ENCODE measurements around the gene PARD3. TPM values are rescaled to one million over a fixed set of nuclear protein-coding genes. Genes with fewer than 3 reads are reported as not detected.

Gene PARD3
- total and polyA plus RNA-seq, 2 donors (not counting 1 experiment from before 2014, with no cell fraction given) = 24.0 to 46.4 TPM

GRCh38 chr10:34817586-34817985 lies 2.5 kb upstream of the PARD3 start:
- H3K9me3 ChIP-seq (ENCODE audit: control insufficient read depth, insufficient read depth, low read depth, low read length) = no peaks in the 10 kb centered on the region
- peaks cover 2% of the 10 kb centered on the region for H3K4me1 ChIP-seq (ENCODE audit: control insufficient read depth, extremely low read depth, insufficient read depth, low read length)
- no peaks in the 10 kb centered on the region for H3K36me3 ChIP-seq (ENCODE audit: control insufficient read depth, insufficient read depth, low read length)
- peaks cover 4% of the 10 kb centered on the region for H3K27me3 ChIP-seq (ENCODE audit: control insufficient read depth, insufficient read depth, low read length)
- no peaks in the 10 kb centered on the region for H4K20me1 ChIP-seq (ENCODE audit: control insufficient read depth, extremely low read depth, insufficient read depth, low read length)
- no peak overlapping the region for H3K9ac ChIP-seq (ENCODE audit: insufficient read depth, low read length)
- peaks cover 10% of the 10 kb centered on the region for H3K79me2 ChIP-seq (ENCODE audit: control insufficient read depth, insufficient read depth, low read length)
- no peak overlapping the region for H3K27ac ChIP-seq (ENCODE audit: insufficient read depth, low read length)
- TF ChIP-seq, protein P1, sequence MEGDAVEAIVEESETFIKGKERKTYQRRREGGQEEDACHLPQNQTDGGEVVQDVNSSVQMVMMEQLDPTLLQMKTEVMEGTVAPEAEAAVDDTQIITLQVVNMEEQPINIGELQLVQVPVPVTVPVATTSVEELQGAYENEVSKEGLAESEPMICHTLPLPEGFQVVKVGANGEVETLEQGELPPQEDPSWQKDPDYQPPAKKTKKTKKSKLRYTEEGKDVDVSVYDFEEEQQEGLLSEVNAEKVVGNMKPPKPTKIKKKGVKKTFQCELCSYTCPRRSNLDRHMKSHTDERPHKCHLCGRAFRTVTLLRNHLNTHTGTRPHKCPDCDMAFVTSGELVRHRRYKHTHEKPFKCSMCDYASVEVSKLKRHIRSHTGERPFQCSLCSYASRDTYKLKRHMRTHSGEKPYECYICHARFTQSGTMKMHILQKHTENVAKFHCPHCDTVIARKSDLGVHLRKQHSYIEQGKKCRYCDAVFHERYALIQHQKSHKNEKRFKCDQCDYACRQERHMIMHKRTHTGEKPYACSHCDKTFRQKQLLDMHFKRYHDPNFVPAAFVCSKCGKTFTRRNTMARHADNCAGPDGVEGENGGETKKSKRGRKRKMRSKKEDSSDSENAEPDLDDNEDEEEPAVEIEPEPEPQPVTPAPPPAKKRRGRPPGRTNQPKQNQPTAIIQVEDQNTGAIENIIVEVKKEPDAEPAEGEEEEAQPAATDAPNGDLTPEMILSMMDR (conservative IDR thresholded peaks at IDR 0.05 in 1 of 2, IDR thresholded peaks at IDR 0.05 in 1 of 2; ENCODE audit: low read depth in 1 of 2, low read length in 2 of 2) = no peak
- no peak for TF ChIP-seq EZH2 (IDR thresholded peaks at IDR 0.05; ENCODE audit: low read length, missing control alignments)
- no peak overlapping the region for H3K4me3 ChIP-seq (replicated peaks in 1 of 4; ENCODE audit: control extremely low read depth in 1 of 4, insufficient read depth in 1 of 4, low read depth in 3 of 4, low read length in 4 of 4)
- no peak overlapping the region for H3K4me2 ChIP-seq (ENCODE audit: extremely low read depth, insufficient read depth, low read length)
- no peak for DNase-seq (ENCODE audit: low read depth in 2 of 2)
- H2AFZ ChIP-seq (ENCODE audit: low read length) = no peak overlapping the region

- TF ChIP-seq, protein P1 (conservative IDR thresholded peaks at IDR 0.05 in 1 of 2, IDR thresholded peaks at IDR 0.05 in 1 of 2; ENCODE audit: low read depth in 1 of 2, low read length in 2 of 2) = no peak
- TF ChIP-seq EZH2 (IDR thresholded peaks at IDR 0.05; ENCODE audit: low read length, missing control alignments) = no peak
- H4K20me1 ChIP-seq (ENCODE audit: control insufficient read depth, extremely low read depth, insufficient read depth, low read length) = no peaks in the 10 kb centered on the region
- H3K9me3 ChIP-seq (ENCODE audit: control insufficient read depth, insufficient read depth, low read depth, low read length) = no peaks in the 10 kb centered on the region
- H3K4me3 ChIP-seq (replicated peaks in 1 of 4; ENCODE audit: control extremely low read depth in 1 of 4, insufficient read depth in 1 of 4, low read depth in 3 of 4, low read length in 4 of 4) = no peak overlapping the region
- DNase-seq (ENCODE audit: low read depth in 2 of 2) = no peak
- no peaks in the 10 kb centered on the region for H3K36me3 ChIP-seq (ENCODE audit: control insufficient read depth, insufficient read depth, low read length)
- peaks cover 4% of the 10 kb centered on the region for H3K27me3 ChIP-seq (ENCODE audit: control insufficient read depth, insufficient read depth, low read length)
- no peak overlapping the region for H3K27ac ChIP-seq (ENCODE audit: insufficient read depth, low read length)
- H3K4me1 ChIP-seq (ENCODE audit: control insufficient read depth, extremely low read depth, insufficient read depth, low read length) = peaks cover 2% of the 10 kb centered on the region
- H2AFZ ChIP-seq (ENCODE audit: low read length) = no peak overlapping the region
- no peak overlapping the region for H3K4me2 ChIP-seq (ENCODE audit: extremely low read depth, insufficient read depth, low read length)
- no peak overlapping the region for H3K9ac ChIP-seq (ENCODE audit: insufficient read depth, low read length)
- H3K79me2 ChIP-seq (ENCODE audit: control insufficient read depth, insufficient read depth, low read length) = peaks cover 13% of the 10 kb centered on the region
These were observed 2.0 kb upstream of the PARD3 start for GRCh38 chr10:34817054-34817453.

GRCh38 chr10:34816501-34817002 lies 1.5 kb upstream of the PARD3 start:
- TF ChIP-seq EZH2 (IDR thresholded peaks at IDR 0.05; ENCODE audit: low read length, missing control alignments) = no peak
- TF ChIP-seq, protein P1 (conservative IDR thresholded peaks at IDR 0.05 in 1 of 2, IDR thresholded peaks at IDR 0.05 in 1 of 2; ENCODE audit: low read depth in 1 of 2, low read length in 2 of 2) = peak in 1 of 2 donors; percentile 23
- Histone ChIP-seq H2AFZ (ENCODE audit: low read length) (peak overlapping the region; percentile 32), H3K9ac (ENCODE audit: insufficient read depth, low read length) (no peak overlapping the region), H3K9me3 (ENCODE audit: control insufficient read depth, insufficient read depth, low read depth, low read length) (no peaks in the 10 kb centered on the region), H3K27ac (ENCODE audit: insufficient read depth, low read length) (no peak overlapping the region), H3K4me2 (ENCODE audit: extremely low read depth, insufficient read depth, low read length) (peak overlapping the region; percentile 65), H3K79me2 (ENCODE audit: control insufficient read depth, insufficient read depth, low read length) (peaks cover 16% of the 10 kb centered on the region), H4K20me1 (ENCODE audit: control insufficient read depth, extremely low read depth, insufficient read depth, low read length) (no peaks in the 10 kb centered on the region), H3K4me1 (ENCODE audit: control insufficient read depth, extremely low read depth, insufficient read depth, low read length) (peaks cover 2% of the 10 kb centered on the region), H3K4me3 (replicated peaks in 1 of 4; ENCODE audit: control extremely low read depth in 1 of 4, insufficient read depth in 1 of 4, low read depth in 3 of 4, low read length in 4 of 4) (peak overlapping the region in 3 of 4 experiments; percentile 56 to 87 (median 63)), H3K36me3 (ENCODE audit: control insufficient read depth, insufficient read depth, low read length) (no peaks in the 10 kb centered on the region), H3K27me3 (ENCODE audit: control insufficient read depth, insufficient read depth, low read length) (peaks cover 4% of the 10 kb centered on the region)
- DNase-seq (ENCODE audit: low read depth in 2 of 2) = peak; percentile 41 to 53

Data from fibroblast of lung (primary cell).